Measurements from ENCODE around the gene TCL1A. TPM values are rescaled to one million over a fixed set of nuclear protein-coding genes. Genes with fewer than 3 reads are reported as not detected.

The TCL1A gene
- total and polyA plus RNA-seq, 9 of the 15 experiments (the other 6 are each of a cell fraction or from before 2014, with no cell fraction given) = 0.10 to 0.11 TPM; not detected in 7

DNA sequence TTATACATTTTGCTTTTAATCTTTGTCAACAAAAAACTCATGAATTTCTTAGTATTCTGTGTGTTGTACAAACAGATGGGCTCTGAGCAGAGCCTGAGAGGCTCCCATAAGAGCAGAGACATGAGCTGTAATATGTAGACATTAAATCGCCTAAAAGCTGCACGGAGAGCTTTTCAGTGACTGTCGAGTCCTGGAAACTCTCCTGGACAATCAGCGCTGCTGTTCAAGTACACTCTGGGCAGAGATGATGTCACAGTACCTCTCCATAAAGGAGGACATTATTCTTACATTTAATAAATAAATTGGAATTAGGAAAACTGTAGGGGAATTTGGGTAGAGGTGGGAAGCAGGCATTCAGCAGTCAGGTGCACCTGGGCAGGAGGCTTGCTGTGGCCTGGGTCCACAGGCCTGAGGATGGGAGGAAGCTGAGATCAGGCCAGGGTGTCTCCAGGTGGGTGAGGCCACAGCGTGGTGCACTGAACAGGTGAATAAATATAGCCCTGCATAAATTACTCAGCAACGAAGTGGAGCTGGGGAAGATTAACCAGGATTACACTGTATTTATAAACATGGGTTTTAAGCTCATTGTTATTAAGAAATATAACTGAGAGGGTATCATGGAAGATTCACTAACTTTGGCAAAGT lies 13.3 kb upstream of the TCL1A start:
- 2% methylated on average over 6 of the region's 6 CpGs for WGBS (ENCODE audit: insufficient coverage, low coverage, missing lambda C conversion rate)
- H3K4me2 ChIP-seq (ENCODE audit: insufficient read depth, low read length) = no peak overlapping the region

More for the DNA sequence above, 13.3 kb upstream of the TCL1A start:
- H3K79me2 ChIP-seq (ENCODE audit: control insufficient read depth, insufficient read depth, low read length) = no peaks in the 10 kb centered on the region
- no peaks in the 10 kb centered on the region for H4K20me1 ChIP-seq (replicated peaks; ENCODE audit: control insufficient read depth, insufficient read depth, low read length)
- H2AFZ ChIP-seq (ENCODE audit: low read depth, low read length) = no peak overlapping the region
- no peaks in the 10 kb centered on the region for H3K9me1 ChIP-seq (ENCODE audit: control insufficient read depth, insufficient read depth, low read length)
- no peaks in the 10 kb centered on the region for H3K4me1 ChIP-seq (replicated peaks in 1 of 2; ENCODE audit: control insufficient read depth in 2 of 2, insufficient read depth in 2 of 2, low read length in 2 of 2)
- no peaks in the 10 kb centered on the region; a peak in 1 of 5 replicates for H3K27me3 ChIP-seq (ENCODE audit: control insufficient read depth in 2 of 2, insufficient read depth in 2 of 2, low read length in 2 of 2)
- H3K9ac ChIP-seq (ENCODE audit: insufficient read depth in 1 of 2, low read depth in 2 of 2, low read length in 2 of 2) = no peak overlapping the region
- TF ChIP-seq, protein P1, sequence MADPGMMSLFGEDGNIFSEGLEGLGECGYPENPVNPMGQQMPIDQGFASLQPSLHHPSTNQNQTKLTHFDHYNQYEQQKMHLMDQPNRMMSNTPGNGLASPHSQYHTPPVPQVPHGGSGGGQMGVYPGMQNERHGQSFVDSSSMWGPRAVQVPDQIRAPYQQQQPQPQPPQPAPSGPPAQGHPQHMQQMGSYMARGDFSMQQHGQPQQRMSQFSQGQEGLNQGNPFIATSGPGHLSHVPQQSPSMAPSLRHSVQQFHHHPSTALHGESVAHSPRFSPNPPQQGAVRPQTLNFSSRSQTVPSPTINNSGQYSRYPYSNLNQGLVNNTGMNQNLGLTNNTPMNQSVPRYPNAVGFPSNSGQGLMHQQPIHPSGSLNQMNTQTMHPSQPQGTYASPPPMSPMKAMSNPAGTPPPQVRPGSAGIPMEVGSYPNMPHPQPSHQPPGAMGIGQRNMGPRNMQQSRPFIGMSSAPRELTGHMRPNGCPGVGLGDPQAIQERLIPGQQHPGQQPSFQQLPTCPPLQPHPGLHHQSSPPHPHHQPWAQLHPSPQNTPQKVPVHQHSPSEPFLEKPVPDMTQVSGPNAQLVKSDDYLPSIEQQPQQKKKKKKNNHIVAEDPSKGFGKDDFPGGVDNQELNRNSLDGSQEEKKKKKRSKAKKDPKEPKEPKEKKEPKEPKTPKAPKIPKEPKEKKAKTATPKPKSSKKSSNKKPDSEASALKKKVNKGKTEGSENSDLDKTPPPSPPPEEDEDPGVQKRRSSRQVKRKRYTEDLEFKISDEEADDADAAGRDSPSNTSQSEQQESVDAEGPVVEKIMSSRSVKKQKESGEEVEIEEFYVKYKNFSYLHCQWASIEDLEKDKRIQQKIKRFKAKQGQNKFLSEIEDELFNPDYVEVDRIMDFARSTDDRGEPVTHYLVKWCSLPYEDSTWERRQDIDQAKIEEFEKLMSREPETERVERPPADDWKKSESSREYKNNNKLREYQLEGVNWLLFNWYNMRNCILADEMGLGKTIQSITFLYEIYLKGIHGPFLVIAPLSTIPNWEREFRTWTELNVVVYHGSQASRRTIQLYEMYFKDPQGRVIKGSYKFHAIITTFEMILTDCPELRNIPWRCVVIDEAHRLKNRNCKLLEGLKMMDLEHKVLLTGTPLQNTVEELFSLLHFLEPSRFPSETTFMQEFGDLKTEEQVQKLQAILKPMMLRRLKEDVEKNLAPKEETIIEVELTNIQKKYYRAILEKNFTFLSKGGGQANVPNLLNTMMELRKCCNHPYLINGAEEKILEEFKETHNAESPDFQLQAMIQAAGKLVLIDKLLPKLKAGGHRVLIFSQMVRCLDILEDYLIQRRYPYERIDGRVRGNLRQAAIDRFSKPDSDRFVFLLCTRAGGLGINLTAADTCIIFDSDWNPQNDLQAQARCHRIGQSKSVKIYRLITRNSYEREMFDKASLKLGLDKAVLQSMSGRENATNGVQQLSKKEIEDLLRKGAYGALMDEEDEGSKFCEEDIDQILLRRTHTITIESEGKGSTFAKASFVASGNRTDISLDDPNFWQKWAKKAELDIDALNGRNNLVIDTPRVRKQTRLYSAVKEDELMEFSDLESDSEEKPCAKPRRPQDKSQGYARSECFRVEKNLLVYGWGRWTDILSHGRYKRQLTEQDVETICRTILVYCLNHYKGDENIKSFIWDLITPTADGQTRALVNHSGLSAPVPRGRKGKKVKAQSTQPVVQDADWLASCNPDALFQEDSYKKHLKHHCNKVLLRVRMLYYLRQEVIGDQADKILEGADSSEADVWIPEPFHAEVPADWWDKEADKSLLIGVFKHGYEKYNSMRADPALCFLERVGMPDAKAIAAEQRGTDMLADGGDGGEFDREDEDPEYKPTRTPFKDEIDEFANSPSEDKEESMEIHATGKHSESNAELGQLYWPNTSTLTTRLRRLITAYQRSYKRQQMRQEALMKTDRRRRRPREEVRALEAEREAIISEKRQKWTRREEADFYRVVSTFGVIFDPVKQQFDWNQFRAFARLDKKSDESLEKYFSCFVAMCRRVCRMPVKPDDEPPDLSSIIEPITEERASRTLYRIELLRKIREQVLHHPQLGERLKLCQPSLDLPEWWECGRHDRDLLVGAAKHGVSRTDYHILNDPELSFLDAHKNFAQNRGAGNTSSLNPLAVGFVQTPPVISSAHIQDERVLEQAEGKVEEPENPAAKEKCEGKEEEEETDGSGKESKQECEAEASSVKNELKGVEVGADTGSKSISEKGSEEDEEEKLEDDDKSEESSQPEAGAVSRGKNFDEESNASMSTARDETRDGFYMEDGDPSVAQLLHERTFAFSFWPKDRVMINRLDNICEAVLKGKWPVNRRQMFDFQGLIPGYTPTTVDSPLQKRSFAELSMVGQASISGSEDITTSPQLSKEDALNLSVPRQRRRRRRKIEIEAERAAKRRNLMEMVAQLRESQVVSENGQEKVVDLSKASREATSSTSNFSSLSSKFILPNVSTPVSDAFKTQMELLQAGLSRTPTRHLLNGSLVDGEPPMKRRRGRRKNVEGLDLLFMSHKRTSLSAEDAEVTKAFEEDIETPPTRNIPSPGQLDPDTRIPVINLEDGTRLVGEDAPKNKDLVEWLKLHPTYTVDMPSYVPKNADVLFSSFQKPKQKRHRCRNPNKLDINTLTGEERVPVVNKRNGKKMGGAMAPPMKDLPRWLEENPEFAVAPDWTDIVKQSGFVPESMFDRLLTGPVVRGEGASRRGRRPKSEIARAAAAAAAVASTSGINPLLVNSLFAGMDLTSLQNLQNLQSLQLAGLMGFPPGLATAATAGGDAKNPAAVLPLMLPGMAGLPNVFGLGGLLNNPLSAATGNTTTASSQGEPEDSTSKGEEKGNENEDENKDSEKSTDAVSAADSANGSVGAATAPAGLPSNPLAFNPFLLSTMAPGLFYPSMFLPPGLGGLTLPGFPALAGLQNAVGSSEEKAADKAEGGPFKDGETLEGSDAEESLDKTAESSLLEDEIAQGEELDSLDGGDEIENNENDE (IDR thresholded peaks at IDR 0.05; ENCODE audit: low read depth, low read length) = no peak
- TF ChIP-seq, protein P2, sequence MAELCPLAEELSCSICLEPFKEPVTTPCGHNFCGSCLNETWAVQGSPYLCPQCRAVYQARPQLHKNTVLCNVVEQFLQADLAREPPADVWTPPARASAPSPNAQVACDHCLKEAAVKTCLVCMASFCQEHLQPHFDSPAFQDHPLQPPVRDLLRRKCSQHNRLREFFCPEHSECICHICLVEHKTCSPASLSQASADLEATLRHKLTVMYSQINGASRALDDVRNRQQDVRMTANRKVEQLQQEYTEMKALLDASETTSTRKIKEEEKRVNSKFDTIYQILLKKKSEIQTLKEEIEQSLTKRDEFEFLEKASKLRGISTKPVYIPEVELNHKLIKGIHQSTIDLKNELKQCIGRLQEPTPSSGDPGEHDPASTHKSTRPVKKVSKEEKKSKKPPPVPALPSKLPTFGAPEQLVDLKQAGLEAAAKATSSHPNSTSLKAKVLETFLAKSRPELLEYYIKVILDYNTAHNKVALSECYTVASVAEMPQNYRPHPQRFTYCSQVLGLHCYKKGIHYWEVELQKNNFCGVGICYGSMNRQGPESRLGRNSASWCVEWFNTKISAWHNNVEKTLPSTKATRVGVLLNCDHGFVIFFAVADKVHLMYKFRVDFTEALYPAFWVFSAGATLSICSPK (IDR thresholded peaks at IDR 0.05; ENCODE audit: borderline replicate concordance) = no peak
- TF ChIP-seq PPARD (CRISPR knock-in tag; IDR thresholded peaks at IDR 0.05) (no peak), BRF1 (IDR thresholded peaks at IDR 0.05; ENCODE audit: borderline replicate concordance, extremely low read depth, insufficient read length) (no peak), EWSR1 (IDR thresholded peaks at IDR 0.05; ENCODE audit: borderline replicate concordance, low read depth, partially characterized antibody) (no peak)
- H3K4me3 ChIP-seq = no peak overlapping the region
- intact Hi-C loops (cut with micrococcal nuclease) (no loop called here), in situ Hi-C loops (cut with MboI) (no loop called here)
- ChIA-PET POLR2A (interaction anchor here (1.0 kb wide), 1 partner anchor 21 kb away, joined by 3 read pairs; no protein-coding TSS in a partner anchor), CTCF (ENCODE audit: low intra/inter-chr PET ratio) (no interaction called here)
- no peak for DNase-seq (ENCODE audit: extremely low read depth in 1 of 4, low spot score in 3 of 4)
- H3K36me3 ChIP-seq (ENCODE audit: control insufficient read depth, insufficient read depth, low read length) = no peaks in the 10 kb centered on the region
- FAIRE-seq = no peak
- H3K9me3 ChIP-seq (replicated peaks; ENCODE audit: control insufficient read depth, insufficient read depth, low read depth, low read length) = no peaks in the 10 kb centered on the region
- no peak overlapping the region for H3K27ac ChIP-seq (ENCODE audit: extremely low read depth, low read depth, low read length)
- BruUV-seq (replicated peaks) = no TSS peak
- no peak for ATAC-seq
